ENCODE results near the gene ARID1B.

ARID1B gene

GRCh38 chr6:157172231-157172701, 395.1 kb downstream of the ARID1B start:
- DNase-seq: no peak

- no peak for DNase-seq
Observed at GRCh38 chr6:157172830-157173536, 395.8 kb downstream of the ARID1B start.

- no peak for DNase-seq
Observed at GRCh38 chr6:157173776-157174175, 396.6 kb downstream of the ARID1B start.

GRCh38 chr6:157174731-157175130, 397.6 kb downstream of the ARID1B start:
- DNase-seq: no peak

GRCh38 chr6:157177731-157178336, 400.7 kb downstream of the ARID1B start:
- DNase-seq: no peak

- DNase-seq: no peak
Observed at GRCh38 chr6:157181649-157182048, 404.5 kb downstream of the ARID1B start.

GRCh38 chr6:157182503-157183264, 405.5 kb downstream of the ARID1B start:
- no peak for DNase-seq

GRCh38 chr6:157184202-157185015, 407.2 kb downstream of the ARID1B start:
- DNase-seq: peak; percentile 70

GRCh38 chr6:157185171-157185570, 408.0 kb downstream of the ARID1B start:
- DNase-seq: no peak

GRCh38 chr6:157185986-157186385, 408.8 kb downstream of the ARID1B start:
- DNase-seq: no peak

GRCh38 chr6:157186785-157187181, 409.6 kb downstream of the ARID1B start:
- DNase-seq: no peak

GRCh38 chr6:157187182-157188083, 410.3 kb downstream of the ARID1B start:
- no peak for DNase-seq

- no peak for DNase-seq
Observed at GRCh38 chr6:157188213-157188612, 411.0 kb downstream of the ARID1B start.

- no peak for DNase-seq
Observed at GRCh38 chr6:157193443-157193996, 416.3 kb downstream of the ARID1B start.

GRCh38 chr6:157194110-157194509, 416.9 kb downstream of the ARID1B start:
- no peak for DNase-seq

GRCh38 chr6:157194643-157195042, 417.5 kb downstream of the ARID1B start:
- no peak for DNase-seq

GRCh38 chr6:157196391-157196790, 419.2 kb downstream of the ARID1B start:
- no peak for DNase-seq

GRCh38 chr6:157198425-157199279, 421.5 kb downstream of the ARID1B start:
- DNase-seq: no peak

- no peak for DNase-seq
Observed at GRCh38 chr6:157200117-157200516, 422.9 kb downstream of the ARID1B start.

GRCh38 chr6:157200611-157201010, 423.4 kb downstream of the ARID1B start:
- no peak for DNase-seq

- no peak for DNase-seq
Observed at GRCh38 chr6:157201083-157201482, 423.9 kb downstream of the ARID1B start.

Data from stimulated activated CD4-positive, alpha-beta T cell treated with anti-CD3 and anti-CD28 coated beads, Interleukin-15, amount 100 ng/mL, for 24 hours (primary cell).